Right forelimb (tissue), 1 donor: Measurements from ENCODE around the gene BRD1.

Source experiments
- DNase-seq: peaks from one replicate; pipeline ENCODE4 v3.0.0-alpha.2; 2018

Gene BRD1

DNA sequence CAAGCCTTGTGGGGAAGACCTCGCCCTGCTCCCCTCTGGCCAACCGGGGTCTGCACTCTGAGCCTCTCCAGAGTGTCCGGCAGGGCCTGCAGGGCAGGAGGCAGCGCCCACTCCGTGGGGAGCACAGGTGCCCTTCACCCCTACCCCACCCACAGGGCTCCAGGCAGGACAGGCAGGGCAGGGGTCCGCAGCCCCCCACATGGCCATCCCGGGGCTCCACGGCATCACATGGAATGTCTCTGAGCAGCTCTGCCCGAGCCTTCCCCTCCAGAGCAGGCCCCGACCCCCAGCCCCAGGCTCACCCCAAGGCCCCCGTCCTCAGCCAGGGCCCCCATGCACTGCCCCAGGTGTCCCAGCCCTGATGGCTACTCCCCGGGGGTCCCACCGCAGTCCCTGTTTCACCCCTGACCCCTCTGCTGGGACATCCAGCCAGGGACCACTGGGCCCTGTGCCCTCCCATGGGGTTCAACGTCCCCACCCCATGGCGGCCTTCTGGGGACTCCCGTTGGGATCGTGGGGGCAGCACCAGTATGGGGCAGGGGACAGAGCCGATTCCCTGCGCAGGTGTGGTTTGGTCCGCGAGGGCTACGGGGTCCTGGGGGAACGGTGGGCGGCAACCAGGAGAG is 77.7 kb downstream of the BRD1 start:
- DNase-seq = no peak

DNA sequence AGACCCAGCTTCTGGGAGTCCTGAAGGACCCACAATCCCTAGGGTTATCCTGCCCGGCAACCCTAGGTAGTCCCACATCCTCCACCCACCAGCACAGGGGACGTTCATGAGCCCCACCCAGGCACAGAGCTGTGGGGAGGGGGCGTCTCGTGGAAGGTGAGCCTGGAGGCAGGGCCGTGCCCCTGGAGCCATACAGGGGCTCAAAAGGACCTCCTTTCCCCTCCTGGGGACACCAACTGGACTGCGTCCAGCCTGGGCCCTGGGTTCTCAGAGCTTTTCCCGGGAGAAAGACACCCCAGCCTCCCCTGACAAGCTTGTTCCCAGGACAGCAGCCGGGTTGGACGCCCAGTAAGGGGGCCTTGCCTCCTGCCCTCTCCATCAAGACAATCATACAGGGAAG is 78.4 kb downstream of the BRD1 start:
- DNase-seq = no peak

DNA sequence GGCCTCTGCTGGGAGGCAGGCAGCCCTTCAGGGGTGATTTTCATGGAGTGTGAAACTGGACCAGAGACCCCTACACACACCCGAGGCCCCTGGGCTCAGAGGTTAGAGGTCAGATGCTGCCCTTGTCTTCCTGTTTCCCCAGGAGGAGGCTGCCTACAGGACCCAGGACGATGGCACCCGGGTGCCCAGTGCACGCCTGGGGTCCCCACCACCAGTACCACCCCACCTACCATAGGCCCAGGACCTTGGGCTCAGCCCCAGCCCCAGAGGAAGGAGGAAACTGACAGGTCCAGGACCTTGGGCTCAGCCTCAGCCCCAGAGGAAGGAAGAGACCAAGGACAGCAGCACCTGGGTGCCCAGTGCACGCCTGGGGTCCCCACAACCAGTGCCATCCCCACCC is 79.2 kb downstream of the BRD1 start:
- DNase-seq = no peak

DNA sequence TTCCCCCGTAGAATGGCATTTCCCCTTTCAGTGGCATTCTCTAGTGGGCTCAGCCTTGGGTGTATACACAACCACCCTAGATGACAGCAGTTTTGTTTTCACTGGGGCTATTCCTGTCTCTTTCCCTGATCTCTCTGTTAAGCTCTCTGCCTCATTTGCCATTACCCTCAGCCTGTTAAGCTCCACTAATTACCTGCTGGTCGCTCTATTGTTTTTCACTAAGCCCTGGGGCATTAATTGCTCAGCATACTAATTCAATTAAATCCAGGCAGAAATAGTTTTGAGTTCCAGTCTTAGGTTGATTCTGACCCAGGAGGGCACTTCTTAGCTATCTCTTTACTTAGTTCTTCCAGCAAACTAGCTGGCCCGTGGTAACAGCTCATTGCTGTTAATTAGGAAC is 80.0 kb downstream of the BRD1 start:
- DNase-seq = no peak

DNA sequence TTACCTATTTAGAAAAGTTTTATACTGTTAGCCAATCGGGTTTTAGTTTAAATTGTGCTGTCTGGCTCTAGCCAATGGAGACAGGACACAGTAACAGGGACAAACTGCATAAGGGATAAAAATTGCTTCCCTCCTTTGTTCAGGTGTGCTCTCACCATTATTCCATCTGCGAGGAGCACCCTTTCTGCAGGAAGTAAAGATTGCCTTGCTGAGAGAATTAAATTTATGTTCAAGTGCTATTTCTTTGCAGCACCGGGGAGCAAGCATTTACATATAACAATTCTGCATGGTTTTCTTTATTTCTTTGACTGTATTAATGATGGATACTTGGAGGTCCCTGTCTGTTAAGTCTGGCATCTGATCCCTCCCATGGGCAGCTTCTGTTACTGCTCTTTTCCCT is 80.5 kb downstream of the BRD1 start:
- DNase-seq = no peak

DNA sequence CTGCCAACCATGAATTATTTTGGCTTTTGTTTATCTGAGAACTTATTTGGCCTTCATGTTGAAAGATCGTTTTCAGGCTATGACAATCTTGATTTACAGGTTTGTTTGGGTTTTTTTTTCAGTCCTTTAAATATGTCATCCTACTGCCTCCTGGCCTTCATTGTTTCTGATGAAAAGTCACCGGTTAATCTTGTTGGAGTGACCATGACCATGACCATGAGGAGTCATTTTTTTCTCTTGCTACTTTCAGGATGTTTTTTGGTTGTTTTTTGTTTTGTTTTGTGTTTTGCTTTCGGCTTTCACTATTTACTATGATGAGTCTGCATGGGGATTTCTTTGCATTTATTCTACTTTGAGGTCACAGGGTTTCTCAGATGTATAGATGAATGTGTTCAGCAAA is 81.6 kb downstream of the BRD1 start:
- DNase-seq = no peak

DNA sequence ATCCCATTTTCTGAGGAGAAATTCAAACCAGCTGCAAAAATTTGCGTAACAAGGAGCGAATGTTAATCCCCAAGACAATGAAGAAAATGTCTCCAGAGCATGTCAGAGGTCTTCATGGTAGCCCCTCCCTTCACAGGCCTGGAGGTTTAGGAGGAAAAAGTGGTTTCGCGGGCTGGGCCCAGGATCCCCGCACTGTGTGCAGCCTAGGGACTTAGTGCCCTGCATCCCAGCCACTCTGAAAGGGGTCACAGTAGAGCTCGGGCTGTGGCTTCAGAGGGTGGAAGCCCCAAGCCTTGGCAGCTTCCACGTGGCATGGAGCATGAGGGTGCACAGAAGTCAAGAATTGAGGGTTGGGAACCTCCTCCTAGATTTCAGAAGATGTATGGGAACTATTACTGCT is 87.4 kb downstream of the BRD1 start:
- no peak for DNase-seq

DNA sequence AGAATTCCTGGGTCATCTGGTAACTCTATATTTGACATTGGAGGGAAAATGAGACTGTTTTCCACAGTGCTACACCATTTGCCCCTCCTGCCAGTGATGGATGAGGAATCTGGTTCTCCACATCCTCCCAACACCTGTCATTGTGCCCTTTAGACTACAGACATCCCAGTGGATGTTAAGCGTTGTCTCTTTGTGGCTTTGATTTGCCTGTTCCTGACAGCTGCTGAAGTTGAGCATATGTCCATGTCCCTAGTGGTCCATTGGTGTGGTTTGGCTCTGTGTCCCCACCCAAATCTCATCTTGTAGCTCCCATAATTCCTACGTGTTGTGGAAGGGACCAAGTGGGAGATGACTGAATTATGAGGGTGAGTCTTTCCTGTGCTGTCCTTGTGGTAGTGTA is 88.5 kb downstream of the BRD1 start:
- no peak for DNase-seq

DNA sequence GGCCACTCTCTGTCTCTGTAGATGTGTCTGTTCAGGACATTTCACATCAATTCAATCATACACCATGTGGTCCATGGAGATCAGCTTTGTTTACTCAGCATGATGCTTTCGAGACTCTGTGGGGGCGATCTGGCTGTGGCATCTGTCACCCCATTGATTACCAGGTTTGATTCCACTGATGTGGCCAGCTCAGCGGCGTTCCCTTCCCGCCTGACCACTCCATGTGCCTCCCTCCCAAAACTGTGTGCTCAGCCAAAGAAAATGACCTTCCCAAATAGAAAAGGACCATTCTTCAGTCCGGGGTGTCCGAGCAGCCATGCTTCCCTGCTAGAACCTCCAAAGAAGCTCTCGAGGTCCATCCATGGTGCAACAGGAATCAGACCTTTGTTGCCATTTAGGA is 89.1 kb downstream of the BRD1 start:
- DNase-seq = no peak

DNA sequence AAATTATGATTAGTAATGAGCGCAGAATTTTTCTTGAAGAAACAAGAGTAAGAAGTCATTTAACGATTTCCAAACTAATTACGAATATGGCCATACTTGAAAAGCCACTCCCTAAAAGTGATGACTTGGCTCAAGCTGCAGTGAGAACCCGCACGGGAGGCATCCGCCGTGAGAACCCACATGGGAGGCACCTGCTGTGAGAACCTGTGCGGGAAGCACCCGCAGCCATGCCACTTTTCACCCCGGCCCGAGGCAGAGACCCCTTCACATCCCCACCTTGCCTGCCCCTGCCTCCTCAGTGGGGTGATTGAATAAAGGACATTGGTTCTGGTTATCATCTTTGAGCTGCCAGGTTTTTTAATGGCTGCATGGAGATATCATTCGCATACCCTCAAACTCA is 89.7 kb downstream of the BRD1 start:
- DNase-seq = no peak

DNA sequence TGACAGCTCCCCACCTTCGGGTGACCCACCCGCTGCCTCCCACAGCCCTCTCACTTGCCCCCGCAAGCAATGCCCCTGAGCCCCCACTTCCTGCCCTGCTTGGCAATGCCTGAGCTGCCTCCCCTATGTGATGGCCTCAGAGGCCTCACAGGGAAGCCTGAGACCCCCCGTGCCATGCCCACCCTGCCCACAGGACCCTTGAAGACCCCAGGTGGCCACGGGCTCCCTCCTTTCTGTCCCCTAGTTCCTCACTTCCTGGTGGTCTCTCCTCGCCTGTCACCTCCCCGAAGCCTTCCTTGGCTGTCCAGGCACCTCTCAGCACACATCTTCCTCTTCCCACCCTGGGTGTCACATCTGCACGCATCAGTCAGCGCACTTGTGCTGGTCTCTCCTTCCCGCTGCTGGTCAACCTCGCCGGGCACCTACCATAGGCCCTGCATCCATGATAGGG is 90.5 kb downstream of the BRD1 start:
- no peak for DNase-seq

DNA sequence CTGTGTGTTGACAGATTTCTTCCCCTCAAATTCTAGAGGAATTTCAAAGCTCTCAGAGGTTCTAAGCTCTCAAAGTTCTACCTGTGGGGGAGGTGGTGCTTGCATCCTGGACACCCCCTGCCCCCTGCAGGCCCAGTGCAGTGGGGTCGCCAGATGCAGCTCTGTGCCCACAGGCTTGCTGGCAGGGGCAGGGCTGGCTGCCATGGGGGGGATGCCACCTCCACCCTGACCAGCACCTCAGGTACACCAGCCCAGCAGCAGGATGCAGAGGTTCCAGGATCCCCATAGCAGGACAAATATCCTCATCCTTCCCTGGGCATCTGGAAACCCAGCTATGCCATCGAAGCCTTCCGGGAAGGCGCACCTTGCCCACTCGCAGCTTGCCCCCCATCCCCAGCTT is 91.1 kb downstream of the BRD1 start:
- no peak for DNase-seq

DNA sequence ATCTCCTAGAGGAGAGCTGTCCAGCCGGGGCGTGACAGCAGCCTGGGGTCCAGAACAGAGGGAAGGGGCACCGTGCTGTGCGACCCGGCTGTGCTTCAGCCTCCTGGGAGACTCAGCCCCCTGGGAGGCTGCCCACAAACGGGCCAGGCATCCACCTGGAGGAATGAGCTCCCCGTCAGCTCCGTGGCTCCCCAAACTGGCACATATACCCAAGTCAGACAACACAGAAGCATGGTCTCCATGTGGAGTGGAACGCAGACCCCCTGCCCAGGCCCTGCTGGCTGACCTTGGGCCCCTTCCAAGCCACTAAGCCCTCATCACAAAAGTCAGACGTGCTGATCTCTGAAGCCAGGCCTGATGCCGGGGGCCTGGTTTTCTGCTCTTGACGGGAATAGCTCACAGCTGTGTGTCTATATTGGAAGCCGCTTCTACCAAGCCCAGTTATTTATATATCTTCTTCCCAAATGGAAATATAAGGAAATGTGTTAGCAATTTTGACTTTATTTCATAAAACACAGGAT is 91.7 kb downstream of the BRD1 start:
- DNase-seq = no peak

DNA sequence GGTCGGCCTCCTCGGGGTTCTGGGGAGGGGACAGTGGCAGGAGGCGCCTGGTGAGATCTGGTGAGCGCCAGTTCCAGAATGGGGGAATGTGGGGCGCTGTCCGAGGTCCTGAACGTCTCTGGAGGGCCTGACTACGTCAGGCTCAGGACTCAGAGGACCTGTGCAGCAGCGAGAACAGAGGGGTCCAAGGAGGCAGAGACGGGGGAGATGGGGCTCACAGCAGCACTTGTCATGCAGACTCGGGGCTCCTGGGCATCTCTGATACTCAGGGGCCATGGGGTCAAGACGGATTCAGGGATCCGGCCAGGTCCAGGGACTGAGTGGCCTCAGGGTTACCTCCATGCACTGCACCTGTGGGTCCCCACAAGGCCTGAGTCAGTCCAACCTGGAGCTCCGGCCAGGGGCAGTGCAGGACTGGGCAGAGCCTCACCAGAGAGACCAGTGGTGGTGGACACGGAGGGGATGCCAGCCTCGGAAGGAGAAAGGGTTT is 92.2 kb downstream of the BRD1 start:
- peak; percentile 57 for DNase-seq

DNA sequence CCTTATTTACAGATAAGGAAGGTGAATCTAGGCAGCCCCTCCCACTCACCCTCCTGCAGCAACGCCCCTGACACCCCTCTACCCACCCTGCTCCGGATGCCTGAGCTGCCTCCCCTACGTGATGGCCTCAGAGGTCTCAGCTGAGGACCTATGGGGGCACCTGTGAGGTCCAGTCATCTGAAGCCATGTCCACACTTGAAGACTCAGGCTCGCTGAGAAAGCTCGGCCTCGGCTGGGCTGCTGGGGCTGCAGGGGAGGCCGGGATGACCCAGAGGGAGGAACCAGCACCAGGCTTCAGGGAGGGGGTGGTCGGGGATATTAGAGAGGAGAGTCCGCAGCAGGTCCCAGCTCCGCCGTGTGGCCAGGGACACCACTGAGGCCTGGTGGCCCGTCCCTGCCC is 92.8 kb downstream of the BRD1 start:
- DNase-seq = no peak

DNA sequence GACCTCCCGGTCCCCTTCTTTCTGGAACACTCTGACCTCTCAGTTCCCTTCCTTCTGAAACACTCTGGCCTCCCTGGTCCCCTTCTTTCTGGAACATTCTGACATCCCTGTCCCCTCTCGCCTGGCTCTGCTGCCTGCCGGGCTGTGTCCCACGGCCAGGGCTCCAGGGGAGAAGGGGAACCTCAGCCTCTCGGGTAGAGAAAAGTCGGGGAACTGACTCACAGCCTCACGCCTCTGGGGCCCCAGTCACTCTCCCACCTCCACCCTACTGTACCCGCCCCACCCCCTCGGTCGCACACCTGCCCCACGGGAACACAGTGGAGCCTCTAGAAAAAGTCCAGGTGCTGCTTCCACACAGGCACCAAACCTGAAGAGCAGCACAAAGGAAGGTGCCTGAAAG is 93.3 kb downstream of the BRD1 start:
- no peak for DNase-seq

DNA sequence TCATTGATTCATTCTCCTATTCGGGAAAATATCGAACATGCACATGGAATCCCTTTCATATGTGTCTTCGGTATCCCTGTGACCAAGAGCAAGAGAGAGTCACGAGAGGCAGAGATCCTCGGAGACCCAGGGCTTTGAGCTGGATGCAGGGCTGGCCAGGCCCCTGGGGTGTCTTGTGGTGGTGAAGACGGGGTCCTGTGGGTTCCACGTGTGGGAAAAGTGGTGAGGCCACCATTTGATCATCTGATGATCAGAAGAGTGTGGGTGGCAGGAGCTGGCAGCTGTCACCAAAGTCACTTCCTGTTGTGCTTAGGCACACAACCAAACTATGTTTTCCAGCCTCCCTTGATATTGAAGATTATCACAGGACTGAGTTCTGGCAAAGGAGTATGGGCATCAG is 94.0 kb downstream of the BRD1 start:
- DNase-seq = no peak

DNA sequence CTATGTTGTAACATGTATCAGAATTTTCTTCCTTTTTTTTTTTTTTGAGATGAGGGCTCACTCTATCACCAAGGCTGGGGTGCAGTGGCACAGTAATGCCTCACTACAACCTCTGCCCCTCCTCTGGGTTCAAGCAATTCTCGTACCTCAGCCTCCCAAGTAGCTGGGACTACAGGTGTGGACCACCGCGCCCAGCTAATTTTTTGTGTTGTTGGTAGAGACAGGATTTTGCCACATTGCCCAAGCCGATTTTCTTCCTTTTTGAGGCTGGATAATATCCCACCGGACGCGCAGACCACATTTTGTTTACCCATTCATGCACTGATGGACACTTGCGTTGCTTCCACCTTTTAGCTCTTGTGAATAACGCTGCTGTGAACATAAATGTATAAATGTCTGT is 97.0 kb downstream of the BRD1 start:
- DNase-seq = no peak

DNA sequence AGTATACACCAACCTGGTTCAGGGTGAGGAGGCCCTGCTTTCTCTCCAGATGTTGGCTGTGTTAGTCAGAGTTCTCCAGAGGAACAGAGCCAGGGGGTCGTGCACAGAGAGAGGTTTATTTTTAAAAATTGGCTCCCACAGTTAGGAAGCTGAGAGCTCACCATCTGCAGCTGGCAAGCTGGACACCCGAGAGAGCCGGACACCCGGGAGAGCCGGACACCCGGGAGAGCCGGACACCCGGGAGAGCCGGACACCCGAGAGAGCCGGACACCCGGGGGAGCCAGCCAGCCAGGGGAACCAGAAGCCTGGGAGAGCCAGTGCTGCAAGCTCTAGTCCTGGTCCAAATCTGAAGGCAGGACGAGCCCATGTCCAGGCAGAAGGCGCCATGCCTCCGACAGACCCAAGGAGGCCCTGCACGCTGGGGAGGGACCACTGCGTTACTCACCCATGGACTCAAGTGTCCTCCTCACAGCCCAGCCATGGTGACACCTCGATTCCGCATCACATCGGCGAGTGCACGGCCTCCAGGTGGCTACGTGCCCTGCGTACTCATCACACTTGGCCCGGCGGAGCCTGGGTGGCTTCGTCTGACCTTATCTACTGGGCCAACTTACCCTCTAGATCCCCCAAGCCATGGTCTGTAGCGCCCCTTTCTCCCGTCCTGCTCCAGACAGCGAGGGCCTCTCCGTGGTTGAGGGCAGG is 99.0 kb downstream of the BRD1 start:
- no peak for DNase-seq

DNA sequence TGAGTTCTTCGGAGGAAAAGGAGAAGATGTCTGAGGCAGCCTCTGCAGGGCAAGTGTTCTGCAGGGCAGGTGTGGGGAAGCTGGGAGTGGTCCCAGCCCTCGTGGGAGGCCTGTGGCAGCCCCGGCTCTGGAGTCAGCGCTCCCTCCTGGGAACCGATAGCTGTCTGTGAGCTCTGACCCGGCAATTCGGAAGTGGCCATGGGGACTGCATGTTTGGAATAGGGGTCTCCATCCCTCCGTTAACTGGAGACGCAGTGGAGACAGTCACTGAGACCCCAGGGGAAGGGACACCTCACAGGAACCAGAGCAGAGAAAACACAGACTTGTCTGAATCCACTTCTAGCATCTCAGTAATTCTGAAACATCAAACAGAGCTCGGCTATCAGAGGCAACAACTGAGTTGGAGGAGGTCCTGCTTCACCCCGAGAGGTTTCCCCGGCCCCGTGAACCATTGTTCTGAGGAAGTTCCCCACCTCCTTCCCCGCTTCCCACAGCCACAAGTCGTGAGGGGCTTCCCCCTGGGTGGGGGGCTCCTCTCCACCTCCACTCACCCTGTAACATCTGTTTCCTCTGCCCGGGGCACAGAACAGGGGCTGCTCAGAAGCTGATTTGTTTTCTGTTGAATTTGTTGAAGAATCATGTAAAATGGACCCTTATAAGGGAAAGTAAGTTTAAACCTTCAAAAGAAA is 99.6 kb downstream of the BRD1 start:
- no peak for DNase-seq

DNA sequence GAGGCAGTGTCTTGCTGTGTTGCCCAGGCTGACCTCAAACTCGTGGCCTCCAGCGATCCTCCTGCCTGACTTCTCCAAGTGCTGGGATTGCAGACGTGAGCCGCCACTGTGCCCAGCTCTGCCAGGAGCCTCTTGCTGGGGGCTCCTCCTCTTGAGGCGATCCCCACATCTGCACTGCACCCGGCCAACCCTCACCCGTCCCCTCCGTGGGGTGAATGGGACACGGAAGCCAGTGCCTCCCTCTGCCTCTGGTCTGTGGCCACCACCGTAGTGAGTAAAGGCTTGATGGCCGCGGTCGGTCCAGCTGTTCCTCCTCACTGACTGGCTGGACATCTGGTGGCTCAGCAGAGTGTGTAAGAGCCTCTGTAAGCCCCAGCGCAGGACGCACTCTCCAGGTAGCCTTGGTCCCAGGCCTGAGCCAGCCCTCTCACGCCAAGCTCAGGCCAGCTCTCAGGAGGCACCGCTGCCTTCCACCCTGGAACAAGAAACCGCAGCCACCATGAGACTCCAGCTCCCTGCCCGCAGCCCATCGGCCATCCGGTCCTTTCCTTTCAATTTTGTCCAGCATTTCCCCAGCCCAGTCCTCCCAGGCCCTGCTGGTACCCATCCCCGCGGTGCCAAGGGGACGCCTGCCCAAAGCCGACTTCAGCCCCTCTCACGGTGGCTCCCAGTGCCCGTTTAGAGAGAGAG is 100.3 kb downstream of the BRD1 start:
- DNase-seq = no peak

DNA sequence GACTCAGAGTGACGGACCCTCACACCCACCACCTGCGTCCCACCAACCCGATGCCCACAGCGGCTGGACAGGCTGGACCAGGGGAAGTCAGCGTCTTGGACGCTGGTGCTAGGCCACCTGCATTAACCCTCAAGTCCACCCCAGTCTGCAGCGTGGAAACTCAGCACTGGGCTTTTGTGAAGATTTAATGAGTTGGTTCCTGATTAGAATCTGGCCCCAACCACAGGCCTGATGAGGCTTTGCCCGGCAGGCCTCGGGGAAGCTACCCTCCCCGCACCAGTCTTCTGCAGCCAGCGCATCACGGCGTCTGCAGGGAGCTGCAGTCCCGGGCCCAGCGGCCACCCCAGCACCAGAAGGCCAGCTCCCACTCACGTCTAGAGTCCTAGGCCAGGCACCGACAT is 101.0 kb downstream of the BRD1 start:
- DNase-seq = no peak

DNA sequence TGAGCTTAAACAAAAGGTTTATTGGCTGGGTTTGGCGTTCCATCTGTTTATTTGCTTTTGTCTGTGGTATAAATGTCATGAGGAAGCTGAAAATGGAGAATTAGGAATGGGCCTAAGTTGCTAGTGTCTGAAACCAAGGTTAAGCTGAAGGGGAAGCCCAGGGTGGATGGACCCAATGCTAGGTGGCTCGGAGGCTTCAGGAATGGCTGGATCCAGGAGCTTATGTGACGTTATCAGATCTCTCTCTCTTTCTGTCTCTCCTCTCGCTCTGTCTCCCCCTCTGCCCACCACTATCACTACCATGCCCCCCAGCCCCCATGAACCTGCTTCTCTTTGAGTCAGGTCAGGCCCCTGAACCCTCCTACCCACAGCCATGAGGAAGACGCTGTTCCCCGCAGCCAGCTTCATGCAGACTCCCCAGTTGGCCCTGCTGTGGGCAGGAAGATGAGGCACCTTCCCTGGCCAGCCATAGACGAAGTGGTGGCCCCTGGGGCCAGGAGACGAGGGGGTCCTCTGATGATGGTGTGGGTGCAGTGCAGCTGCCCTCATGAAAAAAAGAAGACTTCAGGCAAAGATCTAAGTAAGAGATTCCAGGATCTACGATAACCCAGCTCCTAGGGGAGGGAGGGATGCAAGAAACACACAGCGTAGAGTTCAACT is 101.5 kb downstream of the BRD1 start:
- no peak for DNase-seq
